GM18951 (cell line): ENCODE results near the gene REX1BD.
"Not testable (repeated sequence)": the region's sequence is repeated elsewhere in the genome, so short reads cannot be mapped to it uniquely, and the experiment has no call there.

Experiments used
- POLR2A ChIP-seq: IDR thresholded peaks from 4 replicates; pipeline ENCODE4 v1.6.1; 2011; ENCODE audit warnings: mild to moderate bottlenecking; ENCODE audit not compliant: insufficient read length, insufficient read depth; ENCODE audit errors: extremely low read depth
- in situ Hi-C: fragments of 300-500 bp; cut with MboI; formaldehyde crosslinking; loops from one replicate; pipeline ENCODE4 v1.12.0; 2022; ENCODE audit warnings: low sequenced_read_pairs, mixed read lengths, inconsistent platforms; ENCODE audit not compliant: unreplicated experiment

REX1BD gene

DNA sequence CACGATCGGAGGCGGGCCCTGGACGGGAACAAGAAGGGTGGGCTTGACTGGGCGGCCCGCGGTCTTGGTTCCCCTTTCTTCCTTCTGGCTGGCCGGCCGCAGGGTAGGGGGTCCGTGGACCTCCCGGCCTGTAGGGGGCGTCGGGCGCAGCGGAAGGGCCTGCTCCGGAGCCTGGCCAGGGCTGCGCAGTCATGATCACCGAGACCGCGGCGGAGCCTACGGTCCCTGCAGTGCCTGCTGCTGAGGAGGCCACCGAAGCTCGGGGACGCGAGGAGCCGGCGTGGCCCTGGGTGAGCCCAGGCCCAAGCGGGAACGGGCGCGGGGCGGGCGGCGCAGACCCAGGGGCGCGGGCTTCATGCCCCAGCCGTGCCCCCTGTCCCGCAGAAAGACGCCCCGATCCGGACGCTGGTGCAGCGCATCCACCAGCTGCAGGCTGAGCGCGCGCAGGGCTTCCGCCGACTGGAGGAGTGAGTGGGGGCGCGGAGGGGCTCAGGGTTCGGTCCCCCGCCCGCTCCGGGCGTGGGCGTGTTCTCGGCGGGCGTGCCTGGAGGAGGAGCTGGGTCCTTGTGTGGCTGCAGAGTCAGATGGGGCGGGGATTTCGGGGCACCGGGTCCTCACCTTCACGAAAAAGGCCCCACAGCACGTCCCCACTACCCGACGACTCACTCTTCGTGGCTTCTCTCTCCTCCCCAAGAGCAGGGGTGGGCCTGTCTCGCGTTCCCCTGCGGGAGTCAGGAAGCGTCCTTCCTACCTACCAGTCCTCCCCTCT is at the start of gene REX1BD:
TSS of gene REX1BD (plus strand) at position 188 of the 769 bp plus-strand sequence. CDS start at position 192, 4 bp downstream.
- in situ Hi-C loops: no loop called here
- TF ChIP-seq POLR2A: peak; percentile 94

GRCh38 chr19:18539372-18539771 is 49.2 kb upstream of the REX1BD start:
- in situ Hi-C loops: no loop called here
- no peak for TF ChIP-seq POLR2A

DNA sequence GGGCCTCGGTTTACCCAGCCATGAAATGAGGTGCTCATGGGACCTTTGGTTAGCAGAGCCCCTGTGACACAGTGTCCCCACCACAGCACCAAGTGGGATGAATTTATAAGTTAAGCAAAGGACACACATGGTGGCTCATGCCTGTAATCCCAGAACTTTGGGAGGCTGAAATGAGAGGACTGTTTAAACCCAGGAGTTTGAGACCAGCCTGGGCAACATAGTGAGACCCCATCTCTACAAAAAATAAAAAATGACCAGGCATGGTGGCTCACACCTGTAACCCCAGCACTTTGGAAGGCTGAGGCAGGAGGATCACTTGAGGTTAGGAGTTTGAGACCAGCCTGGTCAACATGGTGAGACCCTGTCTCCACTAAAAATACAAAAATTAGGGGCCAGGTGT is 48.4 kb upstream of the REX1BD start:
- in situ Hi-C loops: not testable (repeated sequence)

DNA sequence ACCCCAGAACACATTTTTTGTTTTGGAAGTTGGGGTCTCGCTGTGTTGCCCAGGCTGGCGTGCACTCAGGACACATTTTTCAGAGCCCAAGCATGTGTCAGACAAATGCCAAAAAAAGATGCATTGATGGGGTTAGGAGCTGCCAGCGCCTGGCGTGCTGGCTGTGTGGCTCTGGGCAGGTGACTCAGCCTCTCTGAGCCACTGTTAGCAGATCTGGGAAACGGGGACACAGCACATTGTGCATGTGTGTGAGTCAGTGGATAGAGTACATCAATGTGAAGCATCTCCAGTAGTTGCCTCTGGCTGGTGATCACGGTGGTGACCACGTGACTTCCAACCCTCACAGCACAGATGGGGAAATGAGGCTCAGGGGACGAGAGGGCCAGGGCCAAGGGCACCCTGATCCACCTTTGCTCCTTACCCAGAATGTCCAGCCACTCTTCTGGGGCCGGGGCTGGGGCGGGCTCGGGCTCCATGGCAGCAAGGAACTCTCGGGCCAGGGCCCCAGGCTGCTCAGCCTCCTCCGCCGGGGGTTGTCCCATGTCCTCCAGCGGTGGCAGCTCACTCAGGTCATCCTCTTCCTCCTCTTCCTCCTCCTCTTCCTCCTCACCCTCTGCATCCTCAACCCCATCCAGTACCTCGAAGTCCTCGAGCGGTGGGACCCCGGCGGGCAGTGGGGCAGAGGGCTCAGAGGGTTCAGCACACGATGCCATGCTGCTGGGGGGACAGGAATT is 47.2 kb upstream of the REX1BD start:
- in situ Hi-C loops: no loop called here

DNA sequence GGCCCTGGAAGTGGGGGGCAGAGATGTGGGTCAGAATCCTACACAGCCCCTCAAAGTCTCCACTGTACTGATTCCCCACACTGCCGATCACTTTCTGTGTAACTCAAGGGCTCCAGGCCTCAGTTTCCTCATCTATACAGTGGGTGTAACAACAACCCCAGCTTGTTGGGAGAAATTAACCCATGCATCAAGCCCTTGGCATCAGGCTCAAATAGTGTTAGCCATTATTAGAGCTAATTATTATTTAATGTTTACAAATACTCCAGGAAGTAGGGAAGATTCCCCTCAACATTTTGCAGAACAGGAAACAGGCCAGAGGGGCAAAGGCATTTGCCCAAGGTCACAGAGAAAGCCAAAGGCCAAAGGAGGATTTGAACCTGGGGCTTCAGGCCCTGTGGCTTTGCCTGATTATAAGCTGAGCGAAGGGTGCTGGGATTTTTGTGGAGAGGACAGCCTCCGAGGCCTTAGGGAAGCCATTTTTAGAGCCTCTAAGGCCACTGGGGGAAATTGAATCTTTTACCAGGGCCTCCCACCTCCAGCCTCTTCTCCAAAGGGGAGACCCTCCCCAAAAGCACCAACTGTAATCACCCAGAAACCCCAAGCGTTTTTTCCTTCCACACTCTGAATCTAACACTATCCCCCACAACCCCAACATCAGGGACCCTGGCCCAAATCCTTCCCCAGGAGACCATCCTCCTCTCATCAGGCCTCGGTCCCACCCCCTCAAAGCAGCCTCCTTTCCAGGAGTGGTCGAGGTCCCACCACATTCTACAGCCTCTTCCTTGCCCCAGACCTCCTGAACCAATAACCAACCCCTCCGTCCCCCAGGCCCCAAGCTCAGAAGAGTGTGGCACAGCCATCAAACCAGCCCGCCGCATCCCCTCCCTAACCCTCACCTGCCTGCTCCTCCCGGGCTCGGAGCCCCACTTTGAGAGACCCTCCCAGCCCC is 46.3 kb upstream of the REX1BD start:
- in situ Hi-C loops: no loop called here
- TF ChIP-seq POLR2A: no peak

More for the DNA sequence above, 47.2 kb upstream of the REX1BD start:
- TF ChIP-seq POLR2A: no peak

GRCh38 chr19:18542941-18543813 is 45.4 kb upstream of the REX1BD start, which contains the start of gene FKBP8:
Gene FKBP8 (minus strand): TSS chr19:18543573. CDS start chr19:18541970, 1,603 bp downstream.
- TF ChIP-seq POLR2A: peak; percentile 6
- in situ Hi-C loops: no loop called here

DNA sequence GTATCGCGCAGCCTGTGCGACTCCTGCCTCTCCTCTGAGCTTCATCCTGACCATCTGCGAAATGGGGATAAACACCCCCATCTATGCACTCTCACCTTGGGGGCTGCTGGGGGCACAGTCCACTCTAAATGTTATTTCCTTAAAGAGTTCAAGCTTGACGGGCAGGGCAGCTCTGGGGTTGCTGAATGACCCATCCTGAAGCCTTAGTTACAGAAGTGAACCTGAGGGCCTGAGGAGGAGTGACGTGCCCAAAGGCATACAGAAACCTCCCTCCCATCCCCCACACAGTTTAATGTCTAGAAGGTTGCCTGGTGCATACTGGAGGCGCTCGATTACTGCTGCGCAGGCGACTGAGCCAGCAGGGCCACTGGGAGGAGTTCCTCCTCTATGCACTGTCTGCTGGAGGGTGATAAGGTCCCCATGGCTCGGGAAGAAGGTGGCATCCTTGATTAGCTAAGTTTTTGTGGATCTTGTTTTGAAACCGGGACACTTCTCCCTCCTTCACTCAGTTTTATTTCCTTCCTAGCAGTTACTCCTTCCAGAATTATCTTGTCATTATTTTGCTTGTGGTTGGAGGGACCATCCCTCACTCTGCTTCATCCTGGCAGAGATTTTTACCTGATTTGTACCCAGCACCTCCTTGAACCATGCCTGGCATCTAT is 44.7 kb upstream of the REX1BD start:
- in situ Hi-C loops: no loop called here
- TF ChIP-seq POLR2A: no peak

GRCh38 chr19:18551631-18552030 is 37.0 kb upstream of the REX1BD start:
- in situ Hi-C loops: no loop called here
- no peak for TF ChIP-seq POLR2A

GRCh38 chr19:18557411-18558201 is 31.0 kb upstream of the REX1BD start, which contains the start of gene KXD1:
Gene KXD1 (plus strand): TSS chr19:18557870. CDS start chr19:18562057, 4,187 bp downstream.
- in situ Hi-C loops: no loop called here
- peak; percentile 81 for TF ChIP-seq POLR2A

- in situ Hi-C loops: no loop called here
- TF ChIP-seq POLR2A: no peak
Measured at GRCh38 chr19:18558202-18558555, 30.4 kb upstream of the REX1BD start.

DNA sequence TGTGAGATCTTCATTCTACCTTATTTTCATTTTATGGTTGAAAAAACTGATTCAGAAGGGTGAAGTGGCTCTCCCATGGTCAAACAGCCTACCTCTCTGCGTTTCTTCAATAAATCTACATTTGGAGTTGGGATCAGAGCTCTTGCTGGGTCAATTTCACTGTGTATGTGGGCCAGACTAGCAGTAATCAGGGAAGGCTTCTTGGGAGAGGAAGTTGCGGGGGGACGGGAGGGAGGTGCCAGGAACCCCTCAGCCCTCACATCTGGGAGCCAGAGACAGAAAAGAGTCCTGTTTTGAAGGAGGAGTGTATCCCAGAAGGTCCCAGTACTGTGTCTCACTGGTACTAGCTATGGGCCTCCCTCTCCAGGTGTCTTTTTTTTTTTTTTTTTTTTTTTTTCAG is 30.0 kb upstream of the REX1BD start:
- no peak for TF ChIP-seq POLR2A
- in situ Hi-C loops: no loop called here

DNA sequence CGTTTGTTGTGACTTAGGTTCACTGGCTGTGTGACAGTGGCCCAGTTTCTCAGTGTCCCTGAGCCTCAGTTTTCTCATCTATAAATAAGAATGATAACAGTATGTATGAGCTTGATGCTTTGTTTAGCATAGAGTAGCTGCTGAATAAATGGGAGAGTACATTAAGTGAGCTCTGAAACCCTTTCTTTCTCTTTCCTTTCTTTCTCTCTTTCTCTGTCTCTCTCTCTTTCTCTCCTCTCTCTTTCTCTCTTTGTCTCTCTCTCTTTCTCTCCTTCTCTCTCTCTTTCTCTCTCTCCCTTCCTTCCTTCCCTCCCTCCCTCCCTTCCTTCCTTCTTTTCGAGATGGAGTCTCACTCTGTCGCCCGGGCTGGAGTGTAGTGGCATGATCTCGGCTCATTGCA is 28.9 kb upstream of the REX1BD start:
- TF ChIP-seq POLR2A: no peak
- in situ Hi-C loops: no loop called here
